GM23338 (cell line): ENCODE data around the gene PPID.

Experiments
- CREB1 ChIP-seq: fragments of 250-450 bp; sonication (Bioruptor Pico); IDR thresholded peaks from 2 replicates; pipeline ENCODE4 v1.5.0; 2020; ENCODE audit warnings: low read depth, mild to moderate bottlenecking, moderate library complexity
- EZH2 ChIP-seq: fragments of 200-600 bp; sonication (generic); IDR thresholded peaks from one replicate; pipeline ENCODE4 v1.8.0; 2017; ENCODE audit warnings: antibody characterized with exemption, mild to moderate bottlenecking, low read depth; ENCODE audit not compliant: unreplicated experiment
- EZH2phosphoT487 ChIP-seq: fragments of 200-600 bp; sonication (generic); IDR thresholded peaks from one replicate; pipeline ENCODE4 v1.8.1; 2018; ENCODE audit warnings: antibody characterized with exemption; ENCODE audit not compliant: unreplicated experiment
- JUNB ChIP-seq: IDR thresholded peaks from one replicate; pipeline ENCODE4 v1.6.1; 2016; ENCODE audit warnings: antibody characterized with exemption; ENCODE audit not compliant: unreplicated experiment
- NANOG ChIP-seq: IDR thresholded peaks from 2 replicates; pipeline ENCODE4 v1.6.1; 2016; ENCODE audit warnings: antibody characterized with exemption, borderline replicate concordance
- POLR2AphosphoS5 ChIP-seq: IDR thresholded peaks from 2 replicates; pipeline ENCODE4 v1.6.1; 2016; ENCODE audit warnings: antibody characterized with exemption, low read depth
- STAT1 ChIP-seq: IDR thresholded peaks from one replicate; pipeline ENCODE4 v1.6.1; 2016; ENCODE audit warnings: antibody characterized with exemption; ENCODE audit not compliant: unreplicated experiment
- ZNF114 ChIP-seq: fragments of 250-450 bp; sonication (Bioruptor Pico); IDR thresholded peaks from 2 replicates; pipeline ENCODE4 v1.5.0; 2020; ENCODE audit warnings: mild to moderate bottlenecking, moderate library complexity
- TF ChIP-seq, protein P1 (sequence below), 2 experiments: fragments of 200-600 bp in 1 of 2; sonication (generic) in 1 of 2; conservative IDR thresholded peaks; 2 replicates each; pipeline versions ENCODE4 v1.5.1 to v1.6.1; 2016 to 2017; ENCODE audit warnings: antibody characterized with exemption in 2 of 2, low read depth in 2 of 2, mild to moderate bottlenecking in 2 of 2, moderate library complexity in 1 of 2
- TF ChIP-seq, protein P2 (sequence below): IDR thresholded peaks from one replicate; pipeline ENCODE4 v1.6.1; 2018; ENCODE audit warnings: antibody characterized with exemption; ENCODE audit not compliant: unreplicated experiment
- TF ChIP-seq, protein P3 (sequence below): IDR thresholded peaks from 2 replicates; pipeline ENCODE4 v1.6.1; 2016; ENCODE audit warnings: antibody characterized with exemption

DNA sequence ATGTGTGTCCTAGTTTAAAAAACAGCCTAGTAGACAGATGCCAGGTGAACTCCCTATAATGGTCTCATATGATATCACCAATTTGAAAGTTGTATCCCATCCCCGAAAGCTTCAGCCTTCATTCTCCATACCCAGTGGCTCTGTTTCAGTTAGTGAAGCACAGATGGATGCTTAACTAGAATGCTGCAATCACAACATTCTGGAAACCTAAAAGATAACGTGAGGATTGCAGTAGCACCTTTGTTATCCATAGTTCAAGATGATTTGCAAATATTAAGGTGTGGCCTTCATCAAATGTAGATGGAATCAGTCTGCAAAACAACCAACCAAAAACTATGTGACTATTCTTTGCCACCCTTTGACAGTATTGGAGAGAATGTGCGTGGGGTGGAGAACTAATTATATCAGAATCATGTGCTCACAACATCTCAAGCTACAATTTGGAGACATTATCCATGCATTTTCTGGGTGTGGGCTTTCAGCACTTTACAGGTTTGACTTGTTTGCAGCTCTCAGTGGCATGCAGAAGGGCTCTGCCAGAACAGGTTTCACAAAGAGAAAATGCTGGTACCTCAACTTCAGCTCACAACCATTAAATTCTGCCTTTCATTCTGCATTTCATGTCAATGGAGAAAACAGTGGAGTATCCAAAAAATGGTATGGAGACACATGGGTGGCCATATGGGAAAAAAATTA, 18.3 kb upstream of the PPID start:
- TF ChIP-seq NANOG (no peak), POLR2AphosphoS5 (no peak), EZH2 (no peak), CREB1 (CRISPR knock-in tag) (no peak), EZH2phosphoT487 (no peak), STAT1 (no peak), JUNB (no peak), ZNF114 (CRISPR knock-in tag) (no peak)
- TF ChIP-seq, protein P1, sequence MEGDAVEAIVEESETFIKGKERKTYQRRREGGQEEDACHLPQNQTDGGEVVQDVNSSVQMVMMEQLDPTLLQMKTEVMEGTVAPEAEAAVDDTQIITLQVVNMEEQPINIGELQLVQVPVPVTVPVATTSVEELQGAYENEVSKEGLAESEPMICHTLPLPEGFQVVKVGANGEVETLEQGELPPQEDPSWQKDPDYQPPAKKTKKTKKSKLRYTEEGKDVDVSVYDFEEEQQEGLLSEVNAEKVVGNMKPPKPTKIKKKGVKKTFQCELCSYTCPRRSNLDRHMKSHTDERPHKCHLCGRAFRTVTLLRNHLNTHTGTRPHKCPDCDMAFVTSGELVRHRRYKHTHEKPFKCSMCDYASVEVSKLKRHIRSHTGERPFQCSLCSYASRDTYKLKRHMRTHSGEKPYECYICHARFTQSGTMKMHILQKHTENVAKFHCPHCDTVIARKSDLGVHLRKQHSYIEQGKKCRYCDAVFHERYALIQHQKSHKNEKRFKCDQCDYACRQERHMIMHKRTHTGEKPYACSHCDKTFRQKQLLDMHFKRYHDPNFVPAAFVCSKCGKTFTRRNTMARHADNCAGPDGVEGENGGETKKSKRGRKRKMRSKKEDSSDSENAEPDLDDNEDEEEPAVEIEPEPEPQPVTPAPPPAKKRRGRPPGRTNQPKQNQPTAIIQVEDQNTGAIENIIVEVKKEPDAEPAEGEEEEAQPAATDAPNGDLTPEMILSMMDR (conservative IDR thresholded peaks at IDR 0.05; ENCODE audit: low read depth in 2 of 2) = no peak
- TF ChIP-seq, protein P2, sequence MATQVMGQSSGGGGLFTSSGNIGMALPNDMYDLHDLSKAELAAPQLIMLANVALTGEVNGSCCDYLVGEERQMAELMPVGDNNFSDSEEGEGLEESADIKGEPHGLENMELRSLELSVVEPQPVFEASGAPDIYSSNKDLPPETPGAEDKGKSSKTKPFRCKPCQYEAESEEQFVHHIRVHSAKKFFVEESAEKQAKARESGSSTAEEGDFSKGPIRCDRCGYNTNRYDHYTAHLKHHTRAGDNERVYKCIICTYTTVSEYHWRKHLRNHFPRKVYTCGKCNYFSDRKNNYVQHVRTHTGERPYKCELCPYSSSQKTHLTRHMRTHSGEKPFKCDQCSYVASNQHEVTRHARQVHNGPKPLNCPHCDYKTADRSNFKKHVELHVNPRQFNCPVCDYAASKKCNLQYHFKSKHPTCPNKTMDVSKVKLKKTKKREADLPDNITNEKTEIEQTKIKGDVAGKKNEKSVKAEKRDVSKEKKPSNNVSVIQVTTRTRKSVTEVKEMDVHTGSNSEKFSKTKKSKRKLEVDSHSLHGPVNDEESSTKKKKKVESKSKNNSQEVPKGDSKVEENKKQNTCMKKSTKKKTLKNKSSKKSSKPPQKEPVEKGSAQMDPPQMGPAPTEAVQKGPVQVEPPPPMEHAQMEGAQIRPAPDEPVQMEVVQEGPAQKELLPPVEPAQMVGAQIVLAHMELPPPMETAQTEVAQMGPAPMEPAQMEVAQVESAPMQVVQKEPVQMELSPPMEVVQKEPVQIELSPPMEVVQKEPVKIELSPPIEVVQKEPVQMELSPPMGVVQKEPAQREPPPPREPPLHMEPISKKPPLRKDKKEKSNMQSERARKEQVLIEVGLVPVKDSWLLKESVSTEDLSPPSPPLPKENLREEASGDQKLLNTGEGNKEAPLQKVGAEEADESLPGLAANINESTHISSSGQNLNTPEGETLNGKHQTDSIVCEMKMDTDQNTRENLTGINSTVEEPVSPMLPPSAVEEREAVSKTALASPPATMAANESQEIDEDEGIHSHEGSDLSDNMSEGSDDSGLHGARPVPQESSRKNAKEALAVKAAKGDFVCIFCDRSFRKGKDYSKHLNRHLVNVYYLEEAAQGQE = no peak
- TF ChIP-seq, protein P3, sequence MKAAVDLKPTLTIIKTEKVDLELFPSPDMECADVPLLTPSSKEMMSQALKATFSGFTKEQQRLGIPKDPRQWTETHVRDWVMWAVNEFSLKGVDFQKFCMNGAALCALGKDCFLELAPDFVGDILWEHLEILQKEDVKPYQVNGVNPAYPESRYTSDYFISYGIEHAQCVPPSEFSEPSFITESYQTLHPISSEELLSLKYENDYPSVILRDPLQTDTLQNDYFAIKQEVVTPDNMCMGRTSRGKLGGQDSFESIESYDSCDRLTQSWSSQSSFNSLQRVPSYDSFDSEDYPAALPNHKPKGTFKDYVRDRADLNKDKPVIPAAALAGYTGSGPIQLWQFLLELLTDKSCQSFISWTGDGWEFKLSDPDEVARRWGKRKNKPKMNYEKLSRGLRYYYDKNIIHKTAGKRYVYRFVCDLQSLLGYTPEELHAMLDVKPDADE = no peak
